ENCODE data around the gene GMEB2. TPM values are rescaled to one million over a fixed set of nuclear protein-coding genes. Genes with fewer than 3 reads are reported as not detected.

Gene GMEB2
- total and polyA plus RNA-seq, 7 experiments from 2014 or later: 11.0 to 30.2 (median 21.9) TPM

GRCh38 chr20:63628246-63628975 lies 1.5 kb upstream of the GMEB2 start:
- Histone ChIP-seq H3K27me3 (ENCODE audit: control insufficient read depth in 2 of 2, insufficient read depth in 2 of 2, low read length in 2 of 2) (no peaks in the 10 kb centered on the region), H3K4me1 (ENCODE audit: control insufficient read depth in 2 of 2, insufficient read depth in 2 of 2, low read length in 2 of 2) (peaks cover 34 to 51% of the 10 kb centered on the region in 2 donors), H3K27ac (ENCODE audit: low read depth, low read length) (peak overlapping the region; percentile 85), H3K9me3 (ENCODE audit: control insufficient read depth in 2 of 3, low read length in 3 of 3) (no peaks in the 10 kb centered on the region), H3K36me3 (ENCODE audit: control insufficient read depth in 2 of 3, insufficient read depth in 3 of 3, low read length in 3 of 3) (peaks cover 0 to 11% (median 0%) of the 10 kb centered on the region in 3 experiments), H3K4me3 (ENCODE audit: low read length) (peak overlapping the region; percentile 96)
- H3K36me3 Mint-ChIP-seq: peaks cover 4 to 22% (median 10%) of the 10 kb centered on the region in 5 donors
- POLR2A ChIA-PET: interaction anchor here (0.6 to 13.3 kb wide), 7 partner anchors 11 to 345 kb away, joined by 3 to 552 read pairs (median 9); partner anchors contain the start of genes PPDPF and RTEL1
- H3K27ac Mint-ChIP-seq: peak overlapping the region; percentile 93 to 98 (median 95)
- intact Hi-C loops (cut with micrococcal nuclease): loop anchor here in 1 of 2 donors (5.0 to 10.0 kb wide), 3 partner anchors 79 to 834 kb away; partner anchors contain the start of genes ARFRP1, MRGBP, UCKL1 and ZGPAT
- H3K27me3 Mint-ChIP-seq: no peaks in the 10 kb centered on the region
- DNase-seq: peak in 7 of 9 donors; percentile 25 to 69 (median 57)
- CTCF ChIA-PET: interaction anchor here (0.6 to 1.6 kb wide), 2 partner anchors 10 to 194 kb away, joined by 3 read pairs; no protein-coding TSS in a partner anchor
- peaks cover 0 to 2% (median 0%) of the 10 kb centered on the region in 11 donors for H3K9me3 Mint-ChIP-seq
- peaks cover 23 to 67% (median 43%) of the 10 kb centered on the region in 7 donors for H3K4me1 Mint-ChIP-seq
- peak overlapping the region; percentile 93 to 99 (median 98) for H3K4me3 Mint-ChIP-seq
- no peak for ATAC-seq

DNA sequence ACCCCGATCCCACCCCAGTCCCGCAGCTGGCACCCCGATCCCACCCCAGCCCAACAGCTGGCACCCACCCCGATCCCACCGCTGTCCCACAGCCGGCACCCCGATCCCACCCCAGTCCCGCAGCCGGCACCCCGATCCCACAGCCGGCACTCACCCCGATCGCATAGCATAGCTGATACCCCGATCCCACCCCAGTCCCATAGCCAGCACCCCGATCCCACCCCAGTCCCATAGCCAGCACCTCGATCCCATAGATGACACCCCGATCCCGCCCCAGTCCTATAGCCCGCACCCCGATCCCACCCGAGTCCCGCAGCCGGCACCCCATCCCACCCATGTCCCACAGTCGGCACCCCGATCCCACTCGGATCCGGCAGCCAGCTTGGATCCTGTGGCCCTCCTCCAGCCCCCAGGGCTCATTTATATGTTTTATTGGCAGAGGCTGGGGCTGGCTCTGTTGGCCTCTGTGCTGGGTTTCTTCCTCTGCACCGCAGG lies 897 bp upstream of the GMEB2 start:
- peaks cover 25 to 64% (median 40%) of the 10 kb centered on the region in 7 donors for H3K4me1 Mint-ChIP-seq
- DNase-seq: no peak
- H3K4me1 ChIP-seq (ENCODE audit: control insufficient read depth in 2 of 2, insufficient read depth in 2 of 2, low read length in 2 of 2): peaks cover 33 to 45% of the 10 kb centered on the region in 2 donors

GRCh38 chr20:63627129-63627750 lies 339 bp upstream of the GMEB2 start:
- peaks cover 0 to 2% (median 0%) of the 10 kb centered on the region in 11 donors for H3K9me3 Mint-ChIP-seq
- no peaks in the 10 kb centered on the region for H3K9me3 ChIP-seq (ENCODE audit: control insufficient read depth in 2 of 3, low read length in 3 of 3)
- CTCF ChIA-PET: interaction anchor here (1.4 kb wide), 1 partner anchor 15 kb away, joined by 6 read pairs; no protein-coding TSS in a partner anchor
- peak overlapping the region; percentile 79 to 98 (median 95) for H3K27ac Mint-ChIP-seq
- H3K4me1 Mint-ChIP-seq: peaks cover 28 to 64% (median 42%) of the 10 kb centered on the region in 7 donors
- intact Hi-C loops (cut with micrococcal nuclease): loop anchor here (1.0 to 10.0 kb wide), 14 partner anchors 8 to 832 kb away; partner anchors contain the start of genes RTEL1 (in 2 of the 2), UCKL1 (in 2 of the 2), ARFGAP1 (in 1 of the 2) and ARFRP1 (in 1 of the 2)
- POLR2A ChIA-PET: interaction anchor here (0.6 to 13.3 kb wide), 15 partner anchors 10 to 525 kb away, joined by 3 to 552 read pairs (median 6); partner anchors contain the start of genes ARFRP1, LIME1, PPDPF and PRPF6
- peak overlapping the region; percentile 96 for H3K4me3 ChIP-seq (ENCODE audit: low read length)
- H3K36me3 Mint-ChIP-seq: peaks cover 4 to 27% (median 13%) of the 10 kb centered on the region in 5 donors
- H3K4me1 ChIP-seq (ENCODE audit: control insufficient read depth in 2 of 2, insufficient read depth in 2 of 2, low read length in 2 of 2): peaks cover 29 to 40% of the 10 kb centered on the region in 2 donors
- DNase-seq: peak; percentile 74 to 99 (median 97)
- H3K27ac ChIP-seq (ENCODE audit: low read depth, low read length): peak overlapping the region; percentile 85
- peak overlapping the region; percentile 93 to 99 (median 98) for H3K4me3 Mint-ChIP-seq
- H3K36me3 ChIP-seq (ENCODE audit: control insufficient read depth in 2 of 3, insufficient read depth in 3 of 3, low read length in 3 of 3): peaks cover 0 to 11% (median 0%) of the 10 kb centered on the region in 3 experiments
- H3K27me3 Mint-ChIP-seq: no peaks in the 10 kb centered on the region
- H3K27me3 ChIP-seq (ENCODE audit: control insufficient read depth in 2 of 2, insufficient read depth in 2 of 2, low read length in 2 of 2): no peaks in the 10 kb centered on the region
- peak; percentile 93 for ATAC-seq

More for the DNA sequence above, 897 bp upstream of the GMEB2 start:
- no peaks in the 10 kb centered on the region for H3K27me3 Mint-ChIP-seq
- H3K36me3 Mint-ChIP-seq: peaks cover 4 to 22% (median 12%) of the 10 kb centered on the region in 5 donors
- ATAC-seq: no peak
- peaks cover 0 to 11% (median 0%) of the 10 kb centered on the region in 3 experiments for H3K36me3 ChIP-seq (ENCODE audit: control insufficient read depth in 2 of 3, insufficient read depth in 3 of 3, low read length in 3 of 3)
- H3K9me3 Mint-ChIP-seq: peaks cover 0 to 2% (median 0%) of the 10 kb centered on the region in 11 donors
- CTCF ChIA-PET: interaction anchor here (1.4 kb wide), 1 partner anchor 14 kb away, joined by 6 read pairs; no protein-coding TSS in a partner anchor
- H3K27ac ChIP-seq (ENCODE audit: low read depth, low read length): peak overlapping the region; percentile 85
- H3K4me3 ChIP-seq (ENCODE audit: low read length): peak overlapping the region; percentile 96
- H3K27ac Mint-ChIP-seq: peak overlapping the region; percentile 93 to 98 (median 95)
- peak overlapping the region; percentile 93 to 99 (median 98) for H3K4me3 Mint-ChIP-seq
- no peaks in the 10 kb centered on the region for H3K9me3 ChIP-seq (ENCODE audit: control insufficient read depth in 2 of 3, low read length in 3 of 3)
- H3K27me3 ChIP-seq (ENCODE audit: control insufficient read depth in 2 of 2, insufficient read depth in 2 of 2, low read length in 2 of 2): no peaks in the 10 kb centered on the region
- POLR2A ChIA-PET: interaction anchor here (0.6 to 13.3 kb wide), 12 partner anchors 10 to 526 kb away, joined by 3 to 552 read pairs (median 8); partner anchors contain the start of genes ARFRP1, LIME1, PPDPF and RTEL1
- intact Hi-C loops (cut with micrococcal nuclease): loop anchor here (1.0 to 10.0 kb wide), 14 partner anchors 8 to 833 kb away; partner anchors contain the start of genes RTEL1 (in 2 of the 2), UCKL1 (in 2 of the 2), ARFGAP1 (in 1 of the 2) and ARFRP1 (in 1 of the 2)

DNA sequence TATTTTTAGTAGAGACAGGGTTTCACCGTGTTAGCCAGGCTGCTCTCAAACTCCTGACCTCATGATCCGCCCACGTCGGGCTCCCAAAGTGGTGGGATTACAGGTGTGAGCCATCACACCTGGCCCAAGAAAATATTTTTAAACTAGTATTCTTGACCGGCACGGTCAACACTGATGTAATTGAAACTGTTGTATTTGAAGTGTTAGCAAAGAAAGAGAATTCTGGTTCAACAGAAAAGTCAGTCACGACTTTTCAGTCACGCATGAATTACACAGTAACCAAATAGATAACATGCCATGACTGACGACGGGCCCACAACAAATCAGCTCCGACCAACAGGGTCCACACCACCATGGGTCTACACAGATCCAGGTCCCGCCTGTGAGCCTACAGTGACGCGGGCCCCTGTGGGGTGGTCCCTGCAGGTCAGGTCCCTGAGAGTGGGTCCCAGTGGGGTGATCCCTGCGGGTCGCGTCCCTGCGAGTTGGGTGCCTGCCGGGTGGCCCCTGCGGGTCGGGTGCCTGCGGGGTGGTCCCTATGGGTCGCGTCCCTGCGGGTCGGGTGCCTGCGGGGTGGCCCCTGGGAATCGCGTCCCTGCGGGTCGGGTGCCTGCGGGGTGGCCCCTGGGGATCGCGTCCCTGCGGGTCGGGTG lies 1.0 kb downstream of the GMEB2 start:
- H3K27ac Mint-ChIP-seq: peak overlapping the region; percentile 77 to 97 (median 94)
- Histone ChIP-seq H3K27me3 (ENCODE audit: control insufficient read depth in 2 of 2, insufficient read depth in 2 of 2, low read length in 2 of 2) (no peaks in the 10 kb centered on the region), H3K27ac (ENCODE audit: low read depth, low read length) (peak overlapping the region; percentile 98), H3K4me3 (ENCODE audit: low read length) (peak overlapping the region; percentile 67), H3K4me1 (ENCODE audit: control insufficient read depth in 2 of 2, insufficient read depth in 2 of 2, low read length in 2 of 2) (peaks cover 24 to 29% of the 10 kb centered on the region in 2 donors), H3K9me3 (ENCODE audit: control insufficient read depth in 2 of 3, low read length in 3 of 3) (no peaks in the 10 kb centered on the region), H3K36me3 (ENCODE audit: control insufficient read depth in 2 of 3, insufficient read depth in 3 of 3, low read length in 3 of 3) (peaks cover 0 to 11% (median 0%) of the 10 kb centered on the region in 3 experiments)
- no peaks in the 10 kb centered on the region for H3K27me3 Mint-ChIP-seq
- H3K36me3 Mint-ChIP-seq: peaks cover 4 to 28% (median 13%) of the 10 kb centered on the region in 5 donors
- peak overlapping the region; percentile 68 to 86 (median 81) for H3K4me3 Mint-ChIP-seq
- ATAC-seq (no peak), DNase-seq (peak in 4 of 9 donors; percentile 19 to 39 (median 33))
- ChIA-PET POLR2A (interaction anchor here (0.7 to 13.3 kb wide), 10 partner anchors 13 to 270 kb away, joined by 3 to 552 read pairs (median 4); partner anchors contain the start of genes ARFRP1, RTEL1, STMN3 and ZGPAT), CTCF (interaction anchor here (1.4 to 1.9 kb wide), 2 partner anchors 16 to 87 kb away, joined by 3 to 11 read pairs; no protein-coding TSS in a partner anchor)
- H3K9me3 Mint-ChIP-seq: peaks cover 0 to 2% (median 0%) of the 10 kb centered on the region in 11 donors
- peaks cover 29 to 61% (median 44%) of the 10 kb centered on the region in 7 donors for H3K4me1 Mint-ChIP-seq
- intact Hi-C loops (cut with micrococcal nuclease): loop anchor here (2.0 to 10.0 kb wide), 5 partner anchors 81 to 831 kb away; partner anchors contain the start of genes ARFGAP1 (in 1 of the 2), ARFRP1 (in 1 of the 2), LIME1 (in 1 of the 2) and MRGBP (in 1 of the 2)

GRCh38 chr20:63624486-63624885 lies 2.4 kb downstream of the GMEB2 start:
- H3K36me3 Mint-ChIP-seq: peaks cover 4 to 23% (median 10%) of the 10 kb centered on the region in 5 donors
- ChIA-PET CTCF (interaction anchor here (1.1 to 1.9 kb wide), 4 partner anchors 11 to 87 kb away, joined by 3 to 11 read pairs (median 3); partner anchors contain the start of gene PTK6), POLR2A (interaction anchor here (1.1 to 13.3 kb wide), 10 partner anchors 15 to 126 kb away, joined by 3 to 552 read pairs (median 4); partner anchors contain the start of genes ARFRP1, RTEL1 and ZGPAT)
- H3K9me3 Mint-ChIP-seq: peaks cover 0 to 2% (median 0%) of the 10 kb centered on the region in 11 donors
- ATAC-seq (no peak), DNase-seq (no peak)
- H3K4me1 Mint-ChIP-seq: peaks cover 33 to 59% (median 43%) of the 10 kb centered on the region in 7 donors
- peak overlapping the region in 6 of 9 donors; percentile 14 to 88 (median 61) for H3K27ac Mint-ChIP-seq
- H3K27me3 ChIP-seq (ENCODE audit: control insufficient read depth in 2 of 2, insufficient read depth in 2 of 2, low read length in 2 of 2): no peaks in the 10 kb centered on the region
- peaks cover 0 to 10% (median 0%) of the 10 kb centered on the region in 3 experiments for H3K36me3 ChIP-seq (ENCODE audit: control insufficient read depth in 2 of 3, insufficient read depth in 3 of 3, low read length in 3 of 3)
- H3K4me3 ChIP-seq (ENCODE audit: low read length): no peak overlapping the region
- H3K27ac ChIP-seq (ENCODE audit: low read depth, low read length): no peak overlapping the region
- H3K27me3 Mint-ChIP-seq: no peaks in the 10 kb centered on the region
- peak overlapping the region in 5 of 10 donors; percentile 25 to 83 (median 43) for H3K4me3 Mint-ChIP-seq
- H3K4me1 ChIP-seq (ENCODE audit: control insufficient read depth in 2 of 2, insufficient read depth in 2 of 2, low read length in 2 of 2): peaks cover 17 to 22% of the 10 kb centered on the region in 2 donors
- intact Hi-C loops (cut with micrococcal nuclease): loop anchor here in 1 of 2 donors (10.0 kb wide), 1 partner anchor 830 kb away; the partner anchor contains the start of gene MRGBP
- H3K9me3 ChIP-seq (ENCODE audit: control insufficient read depth in 2 of 3, low read length in 3 of 3): no peaks in the 10 kb centered on the region

All from naive thymus-derived CD4-positive, alpha-beta T cell (primary cell).